GM21825 (cell line): ENCODE results near the gene SEMA5B.

ENCODE experiments used
- ATAC-seq: cut with Tn5 transposase; IDR thresholded peaks from one replicate; pipeline ENCODE4 v1.9.1; 2021; ENCODE audit warnings: mild to moderate bottlenecking, moderate library complexity; ENCODE audit not compliant: unreplicated experiment

The SEMA5B gene

DNA sequence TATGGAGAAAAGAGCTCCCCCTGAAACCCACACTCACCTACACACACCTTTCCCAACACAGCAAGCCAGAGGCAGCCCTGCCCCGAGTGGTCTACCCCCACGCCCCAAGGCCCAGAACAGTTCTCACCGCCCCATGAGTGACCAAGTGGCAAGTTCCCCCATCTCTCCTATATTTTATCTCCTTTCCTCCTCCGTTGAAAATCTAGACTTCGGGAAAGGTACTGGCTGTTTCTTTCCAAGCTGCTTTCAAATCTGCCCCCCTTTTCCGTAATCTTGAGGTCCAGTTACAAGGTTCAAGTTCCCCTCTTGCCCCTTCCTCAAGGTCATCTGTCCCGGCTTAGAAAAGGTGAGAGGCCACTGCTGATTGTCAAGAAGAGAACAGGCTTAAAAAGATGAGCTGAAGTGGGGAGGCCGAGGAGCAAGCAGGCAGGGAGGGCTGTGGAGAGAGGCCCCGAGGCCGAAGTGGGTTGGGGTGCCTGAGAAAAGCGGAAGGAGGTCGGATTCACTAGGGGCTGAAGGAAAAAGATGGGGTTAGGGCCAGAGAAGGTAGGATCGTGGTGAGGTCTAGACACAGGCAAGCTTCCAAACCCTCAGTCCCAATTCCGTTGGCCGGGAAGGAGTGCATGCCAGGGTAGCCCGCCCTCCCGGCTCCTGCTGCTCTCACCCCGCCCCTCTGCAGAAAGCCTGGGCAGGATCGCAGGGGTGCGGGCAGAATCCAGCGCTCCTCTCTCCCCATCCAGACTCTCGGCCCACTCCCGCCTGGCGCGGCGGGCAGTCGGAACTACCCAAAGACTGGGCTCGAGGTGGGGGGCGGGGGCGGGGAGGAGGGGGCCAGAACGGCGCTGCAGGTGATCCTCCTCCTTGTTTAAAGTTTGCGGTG is 1.7 kb downstream of the SEMA5B start:
- no peak for ATAC-seq

DNA sequence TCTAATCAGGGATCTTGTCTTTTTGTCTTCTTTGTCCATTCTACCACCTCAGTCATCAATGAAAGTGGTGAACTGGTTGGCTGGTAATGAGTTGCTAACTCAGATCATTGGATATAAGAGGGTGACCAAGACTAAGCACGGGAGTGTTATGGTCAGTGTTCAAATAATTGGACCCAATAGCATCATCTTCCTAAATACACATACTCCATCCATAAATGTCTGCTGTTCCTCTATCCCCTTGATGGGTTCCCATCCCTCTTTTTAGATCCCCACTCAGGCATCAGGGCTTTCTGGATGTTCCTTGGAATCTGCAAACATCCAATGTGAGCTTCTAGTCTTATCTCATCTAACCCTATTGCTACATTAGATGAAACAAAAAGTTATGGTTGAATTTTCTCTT is 3.5 kb downstream of the SEMA5B start:
- no peak for ATAC-seq

DNA sequence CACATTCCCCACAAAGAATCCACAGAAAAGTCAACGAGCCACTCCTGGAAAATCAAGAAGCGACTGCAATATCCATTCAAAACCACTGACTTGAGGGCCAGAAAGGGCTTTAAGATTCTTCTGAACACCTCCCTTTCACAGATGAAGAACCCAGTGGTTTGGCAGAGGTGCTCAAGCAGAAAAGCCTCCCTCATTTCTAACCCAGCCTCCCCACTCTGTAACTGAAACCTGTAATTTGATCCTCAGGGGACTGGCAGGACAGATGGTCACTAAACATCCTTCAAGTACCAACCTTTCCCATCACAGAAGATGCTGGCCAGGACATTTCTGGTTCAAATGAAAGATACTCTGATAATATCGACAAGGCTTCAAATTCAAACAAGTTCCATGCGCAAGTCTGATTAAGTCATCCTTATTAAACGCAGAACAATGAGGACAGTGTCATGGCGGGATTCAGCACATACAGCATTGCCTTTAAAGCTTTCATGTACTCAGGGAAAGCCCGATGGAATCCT is 5.5 kb downstream of the SEMA5B start:
- no peak for ATAC-seq

DNA sequence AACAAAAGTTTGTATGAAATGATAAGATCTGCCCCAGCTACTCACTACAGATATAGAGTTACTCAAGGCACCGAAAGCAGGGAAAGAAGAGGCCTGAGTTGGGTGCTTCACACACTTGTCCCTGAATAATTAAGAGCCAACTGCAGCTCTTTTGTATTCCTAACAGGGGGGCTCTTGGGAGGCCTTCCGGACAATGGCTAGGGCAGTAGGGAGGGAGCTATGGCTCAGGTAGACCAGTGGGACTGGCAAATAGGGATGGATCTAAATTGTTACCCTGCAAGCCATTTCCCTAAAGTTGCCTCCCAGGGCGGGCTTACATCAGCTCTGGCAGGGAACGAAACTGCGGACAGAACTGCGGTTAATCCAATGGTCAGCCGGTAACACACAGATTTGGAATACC is 6.2 kb downstream of the SEMA5B start:
- ATAC-seq = no peak

DNA sequence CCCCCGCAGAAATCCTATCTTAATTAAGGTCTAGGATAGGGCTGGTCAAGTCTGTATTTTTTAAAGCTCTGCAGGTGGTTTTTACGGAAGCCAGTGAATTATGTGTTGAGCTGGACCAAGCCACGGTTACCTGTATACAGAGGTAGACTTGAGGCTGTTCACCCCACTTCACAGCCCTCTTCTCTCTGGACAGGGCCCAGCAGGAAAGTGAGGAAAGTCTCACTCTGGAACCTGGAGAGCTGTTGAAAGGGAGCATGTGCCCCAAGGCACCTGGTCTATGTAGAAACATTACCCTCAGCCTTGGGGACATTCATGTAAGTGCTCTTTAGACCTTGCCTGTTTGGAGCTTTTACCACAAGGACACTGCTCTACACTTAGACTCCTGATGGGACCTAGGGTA is 6.9 kb downstream of the SEMA5B start:
- no peak for ATAC-seq

DNA sequence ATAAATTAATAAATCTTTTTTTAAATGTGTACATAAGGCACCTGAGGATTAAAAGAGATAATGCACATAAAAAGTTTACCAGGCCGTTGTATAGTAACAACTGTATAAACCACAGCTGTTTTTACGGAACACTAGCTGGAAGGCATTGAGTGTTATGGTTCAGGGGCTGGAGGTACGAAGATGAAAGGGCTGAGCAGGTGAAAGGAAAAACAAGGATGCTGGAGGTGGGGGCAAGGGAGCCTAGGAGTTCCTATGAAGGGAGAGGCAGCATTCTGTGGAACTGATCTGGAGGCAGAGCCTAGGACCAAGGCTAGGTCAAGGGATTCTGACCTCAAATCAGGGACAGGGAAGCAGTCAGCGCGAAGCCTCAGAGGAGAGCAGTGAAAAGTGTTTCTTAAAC is 8.0 kb downstream of the SEMA5B start:
- no peak for ATAC-seq

DNA sequence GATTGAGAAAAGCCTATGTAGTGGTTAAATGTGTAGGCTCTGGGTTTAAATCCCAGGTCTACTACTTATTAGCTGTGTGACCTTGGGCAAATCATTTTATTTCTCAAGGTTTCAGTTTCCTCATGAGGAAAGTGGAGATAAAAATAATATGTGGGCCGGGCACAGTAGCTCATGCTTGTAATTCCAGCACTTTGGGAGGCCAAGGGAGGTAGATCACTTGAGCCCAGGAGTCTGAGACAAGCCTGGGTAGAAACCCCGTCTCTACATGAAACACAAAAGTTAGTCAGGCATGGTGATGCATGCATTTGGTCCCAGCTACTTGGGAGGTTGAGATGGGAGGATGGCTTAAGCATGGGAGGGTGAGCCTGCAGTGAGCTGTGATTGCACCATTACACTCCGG is 8.4 kb downstream of the SEMA5B start:
- no peak for ATAC-seq

DNA sequence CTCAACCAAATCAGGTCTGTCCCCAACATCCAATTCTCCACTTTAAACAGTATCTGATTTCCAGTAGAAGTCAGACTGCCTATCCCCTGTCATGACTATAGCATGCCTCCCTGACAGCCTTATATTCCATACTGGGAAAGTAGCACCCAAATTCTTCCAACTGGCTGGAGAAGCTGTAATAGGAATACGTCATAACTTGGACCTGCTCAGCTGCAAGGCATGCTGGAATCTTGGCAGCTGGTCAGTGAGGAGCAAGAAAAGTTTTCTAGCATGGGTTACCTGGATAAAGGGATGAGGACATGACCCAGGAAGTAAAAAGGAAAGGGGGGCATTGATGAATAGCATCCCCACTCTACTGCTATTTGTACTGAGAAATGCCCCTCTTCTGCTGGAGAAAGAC is 8.9 kb downstream of the SEMA5B start:
- ATAC-seq = no peak

DNA sequence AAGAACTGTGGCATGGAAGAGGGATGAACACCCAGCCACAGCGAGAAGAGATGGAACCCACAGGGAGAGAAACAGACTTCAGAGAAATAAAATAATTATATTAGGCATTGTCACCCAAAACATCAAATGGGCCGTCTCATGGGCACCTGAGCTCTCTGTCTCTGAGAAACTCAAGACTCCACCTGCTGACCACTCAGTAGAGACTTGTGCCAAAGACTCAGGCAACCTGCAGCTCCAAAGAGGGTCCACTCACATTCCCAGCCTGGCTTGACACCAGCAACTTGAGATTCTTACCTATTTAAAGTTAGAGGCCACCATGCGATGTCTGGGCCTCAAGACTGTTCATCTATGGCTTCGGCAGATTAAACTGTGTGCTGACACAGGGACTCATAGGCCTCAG is 12.0 kb downstream of the SEMA5B start:
- ATAC-seq = no peak

DNA sequence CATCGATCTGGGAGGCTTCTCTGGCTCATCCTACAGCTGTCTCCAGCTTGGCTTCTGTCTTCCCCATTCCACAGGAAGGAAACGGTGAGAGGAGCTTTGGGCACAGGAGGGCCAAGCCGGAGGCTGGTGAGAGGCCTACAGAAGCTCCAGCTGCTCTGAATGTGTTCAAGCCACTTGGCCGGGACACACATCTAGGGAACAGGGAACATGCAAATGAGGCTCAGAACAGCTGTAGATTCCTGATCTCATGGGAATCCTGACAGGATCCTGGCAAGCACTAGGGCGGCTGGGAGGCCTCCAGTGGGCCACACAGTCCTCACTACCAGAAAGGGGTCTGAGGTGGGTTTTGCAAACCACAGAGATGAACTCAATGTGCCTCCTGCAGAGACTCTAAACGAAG is 13.7 kb downstream of the SEMA5B start:
- ATAC-seq = no peak

DNA sequence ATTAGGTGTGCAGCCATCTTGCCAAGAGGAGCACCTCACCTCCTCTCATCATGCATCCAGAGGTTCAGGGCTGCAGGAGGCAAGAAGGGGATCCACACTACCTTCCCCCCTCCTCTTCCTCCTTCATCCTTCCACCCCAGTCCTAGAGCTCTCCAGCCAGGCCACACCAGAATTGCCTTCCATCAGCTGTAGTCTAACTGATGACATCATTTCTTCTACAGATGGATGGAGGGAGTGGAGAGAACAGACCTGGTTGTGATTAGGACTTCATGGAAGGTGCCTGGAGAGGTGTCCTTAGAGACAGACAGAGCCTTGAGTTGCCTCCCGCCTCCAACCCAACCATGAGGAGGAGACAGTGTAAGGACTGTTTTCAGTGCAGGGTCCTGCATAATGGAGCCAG is 14.9 kb downstream of the SEMA5B start:
- ATAC-seq = no peak

DNA sequence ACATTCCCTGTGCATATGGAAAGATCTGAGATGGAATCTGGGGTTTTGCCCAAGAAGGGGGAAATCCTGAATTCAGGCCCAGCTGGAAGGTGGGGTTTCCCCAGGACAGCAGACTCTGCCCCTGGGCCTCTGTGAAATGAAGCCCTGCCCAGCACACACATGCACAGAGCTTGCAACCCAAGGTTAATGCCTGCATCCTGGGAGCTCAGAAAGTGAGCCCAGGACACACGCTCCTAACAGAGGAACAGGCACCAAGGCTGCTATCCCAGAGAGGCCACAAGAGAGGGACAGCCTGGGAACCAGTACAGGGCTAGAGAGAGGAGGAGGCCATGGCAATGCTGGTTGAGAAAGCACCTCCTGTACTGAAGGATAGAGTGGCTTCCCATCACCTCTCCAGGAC is 16.1 kb downstream of the SEMA5B start:
- ATAC-seq = no peak

DNA sequence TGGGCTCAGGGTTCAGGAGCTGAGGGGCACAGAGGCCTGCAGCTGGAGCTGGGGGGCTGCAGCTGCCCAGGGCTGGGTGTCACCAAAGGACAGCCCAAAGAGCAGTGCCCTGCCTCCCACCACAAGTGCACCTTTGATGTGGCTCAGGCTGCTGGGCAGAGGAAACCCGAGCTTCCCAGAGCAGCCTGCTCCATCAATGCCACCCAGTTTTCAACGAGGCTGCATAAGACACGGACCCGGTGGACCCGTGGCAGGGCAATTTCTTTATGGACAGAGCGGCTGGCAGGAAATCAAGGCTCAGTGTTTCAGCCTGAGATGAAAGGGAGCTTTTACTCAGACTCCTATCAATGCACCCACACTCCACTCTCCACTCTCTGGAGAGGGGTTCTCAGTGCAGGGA is 18.7 kb downstream of the SEMA5B start:
- ATAC-seq = no peak

DNA sequence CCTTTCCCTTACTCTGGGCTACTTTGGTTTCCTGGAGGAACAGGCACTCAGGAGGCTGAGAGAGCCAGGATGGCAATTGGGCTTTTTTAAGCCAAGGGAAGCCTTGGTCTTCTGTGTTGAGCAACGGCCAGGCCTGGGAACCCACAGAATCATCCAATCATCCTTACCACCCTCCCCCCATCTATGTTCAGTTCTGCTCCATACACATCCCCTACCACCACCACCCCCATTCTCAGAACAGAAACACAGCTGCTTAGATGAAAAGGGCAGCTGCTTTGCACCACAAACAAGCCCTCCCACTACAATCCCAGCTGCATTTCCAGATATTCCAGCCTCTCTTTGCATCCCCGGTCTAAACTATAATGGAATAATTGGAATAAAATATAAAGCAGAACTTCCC is 21.0 kb downstream of the SEMA5B start:
- ATAC-seq = no peak

DNA sequence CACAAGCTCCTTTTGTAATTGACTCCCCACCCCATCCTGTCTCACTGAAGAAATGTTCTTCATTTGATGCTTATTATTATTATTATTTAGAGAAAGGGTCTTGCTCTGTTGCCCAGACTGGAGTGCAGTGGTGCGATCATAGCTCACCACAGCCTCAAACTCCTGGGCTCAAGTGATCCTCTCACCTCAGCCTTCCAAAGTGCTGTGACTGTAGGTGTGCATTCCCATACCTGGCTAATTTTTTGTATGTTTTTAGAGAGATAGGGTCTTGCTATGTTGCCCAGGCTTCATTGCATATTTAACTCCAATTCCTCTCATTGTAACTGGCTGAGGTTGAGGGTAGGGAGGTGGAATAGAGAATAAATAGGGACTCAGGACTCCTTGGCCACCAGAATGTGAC is 22.3 kb downstream of the SEMA5B start:
- ATAC-seq = no peak

DNA sequence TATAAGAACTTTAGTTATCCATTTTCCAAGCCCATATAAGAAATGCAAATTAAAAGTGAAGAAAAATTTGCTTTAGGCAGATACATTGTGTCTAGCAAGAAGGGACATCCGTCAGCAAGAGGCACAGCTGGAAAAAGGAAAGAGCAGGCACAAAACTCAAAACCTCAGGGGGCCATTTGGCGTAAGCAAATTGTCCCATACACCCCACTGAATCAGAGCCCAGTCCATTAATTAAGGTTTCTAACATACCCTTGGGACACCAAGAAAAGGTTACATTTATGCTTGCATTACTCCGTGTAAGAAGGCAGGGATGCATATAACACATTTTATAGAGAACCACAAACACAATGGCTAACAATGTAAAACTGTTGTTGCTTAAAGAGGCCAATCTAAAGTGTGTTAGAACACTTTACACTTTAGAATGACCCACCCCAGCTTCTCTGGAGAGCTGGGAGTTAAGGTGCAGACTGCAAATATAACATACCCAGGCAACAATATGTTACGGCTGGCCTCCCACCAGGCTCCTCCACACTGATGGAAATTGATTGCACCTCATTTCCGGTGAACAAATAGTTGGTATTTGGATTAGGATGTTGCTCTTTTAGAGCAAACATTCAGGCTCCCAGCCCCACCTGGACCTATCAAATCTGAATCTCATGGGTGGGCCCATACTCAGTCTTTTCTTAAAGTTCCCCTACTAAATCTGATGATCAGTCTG is 23.2 kb downstream of the SEMA5B start:
- no peak for ATAC-seq

DNA sequence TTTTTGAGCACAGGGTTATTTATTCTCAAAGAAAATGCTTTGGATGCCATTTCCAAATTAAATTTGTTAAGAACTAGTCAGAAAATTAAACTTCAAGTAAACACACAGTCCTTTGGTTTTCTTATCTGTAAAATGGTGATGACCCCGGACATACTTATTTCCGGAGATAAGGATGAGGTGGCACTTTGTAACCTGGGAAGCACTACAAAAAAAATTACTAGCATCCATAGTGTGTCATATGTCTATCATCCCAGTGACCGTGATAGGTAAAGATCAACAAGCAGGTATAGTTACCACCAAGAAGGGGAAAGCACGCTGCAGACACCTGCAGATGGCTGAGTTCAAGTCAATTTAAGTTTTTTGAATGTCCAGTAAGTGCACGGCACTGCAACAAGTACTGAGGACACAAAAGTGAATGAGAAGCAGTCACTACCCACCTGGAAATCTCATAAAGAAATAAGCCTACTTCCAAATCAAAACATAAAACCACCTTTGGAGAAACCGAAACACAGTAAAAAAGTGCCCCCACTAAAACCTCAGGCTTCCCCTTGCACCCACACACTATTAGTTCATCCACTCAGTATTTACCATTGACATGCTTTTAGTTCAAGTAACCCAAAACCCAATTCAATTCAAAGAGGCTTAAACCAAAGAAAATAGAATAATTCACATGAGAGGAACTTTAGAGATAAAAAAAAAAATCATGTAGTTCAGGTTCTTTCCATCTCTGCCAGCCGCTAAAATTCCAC is 24.6 kb downstream of the SEMA5B start:
- ATAC-seq = no peak

DNA sequence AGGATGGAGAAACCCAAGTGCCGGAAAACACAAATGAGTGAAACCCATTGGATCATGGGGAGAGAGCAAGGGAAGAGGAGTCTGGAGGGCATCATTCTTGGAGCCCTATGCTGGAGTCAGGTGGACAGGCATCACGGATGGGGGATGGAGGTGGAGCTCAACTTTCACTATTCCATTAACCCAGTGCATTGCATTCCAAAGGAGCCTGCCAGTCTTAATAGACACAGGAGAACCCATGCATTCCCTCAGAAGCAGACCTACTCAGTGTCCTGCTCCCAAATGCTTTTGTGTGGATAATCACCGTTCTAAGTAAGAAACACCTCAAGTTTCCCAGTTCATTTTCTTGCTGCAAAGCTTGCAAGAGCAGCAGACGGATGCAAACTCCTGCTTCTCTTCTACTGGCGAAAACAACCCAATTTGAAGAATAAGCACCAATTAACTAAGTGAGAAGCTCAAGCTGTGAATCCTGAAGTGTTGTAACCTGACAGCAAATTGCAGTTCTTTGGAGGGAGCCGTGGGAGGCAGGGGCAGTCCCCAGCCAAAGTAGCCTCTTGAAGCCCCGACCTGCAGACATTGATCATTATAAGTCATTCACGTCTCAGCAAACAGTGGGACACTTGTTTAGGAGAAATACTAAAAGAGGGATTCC is 25.3 kb downstream of the SEMA5B start:
- ATAC-seq = no peak

DNA sequence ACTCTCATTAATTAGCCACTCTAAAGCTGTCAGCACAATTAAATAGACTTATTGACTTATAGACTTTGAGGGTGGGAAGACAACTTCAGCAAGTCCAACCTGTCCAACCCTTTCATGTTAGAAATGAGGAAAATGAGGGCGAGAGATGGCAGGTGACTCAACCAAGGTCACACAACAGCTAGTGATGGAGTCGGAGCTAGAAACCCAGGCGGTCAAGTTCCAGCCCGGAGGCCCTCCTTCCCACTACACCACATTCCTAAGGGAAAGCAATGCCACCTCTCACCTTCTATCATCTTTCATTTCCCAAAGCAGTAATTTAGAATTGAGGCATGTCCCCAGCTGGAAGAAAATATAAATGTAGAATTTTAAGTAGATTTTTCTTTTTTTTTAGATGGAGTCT is 28.7 kb downstream of the SEMA5B start:
- no peak for ATAC-seq

DNA sequence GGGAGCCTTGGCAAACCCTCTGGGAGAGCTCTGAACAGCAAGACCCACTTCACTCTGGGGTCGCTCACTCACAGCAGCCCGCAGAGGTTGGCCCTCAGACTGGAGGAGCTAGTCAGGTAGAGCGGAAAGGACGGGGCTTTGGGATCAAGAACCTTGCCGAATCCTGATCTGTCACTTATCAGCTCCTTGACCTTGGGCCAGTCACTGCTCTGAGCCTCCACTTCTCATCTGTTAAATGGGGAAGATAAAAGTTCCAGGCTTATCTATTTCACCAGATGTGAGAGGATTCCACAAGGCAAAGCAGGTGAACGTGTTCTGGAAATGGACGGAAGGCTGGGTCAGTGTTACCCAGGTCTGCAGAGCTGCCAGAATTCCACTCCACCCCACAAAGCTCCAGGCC is 29.4 kb downstream of the SEMA5B start:
- no peak for ATAC-seq

DNA sequence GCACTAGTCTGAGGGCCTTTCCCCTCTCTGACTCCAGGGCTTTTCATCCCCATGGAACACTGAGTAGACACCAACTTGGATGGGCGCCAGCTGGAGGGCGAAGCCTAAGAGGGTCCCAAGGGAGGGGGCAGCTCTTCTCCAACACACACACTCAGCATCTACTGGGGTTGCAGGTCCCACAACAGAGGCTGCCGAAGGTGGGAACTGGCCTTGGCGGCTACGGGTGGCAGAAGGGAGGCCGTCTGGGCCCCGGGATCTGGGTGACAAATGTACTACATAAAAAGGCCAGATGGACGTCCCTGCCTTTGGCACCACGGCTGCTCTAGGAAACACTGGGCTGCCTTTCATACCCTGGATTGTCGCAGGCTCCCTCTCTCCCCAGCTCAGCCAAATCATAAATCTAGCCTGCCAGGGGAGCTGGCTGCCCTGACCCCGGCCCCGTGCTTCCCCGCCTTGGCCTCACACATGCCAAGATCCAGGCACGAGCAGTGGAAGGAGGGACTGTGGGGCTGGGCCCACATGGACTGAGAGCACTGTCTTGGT is 31.5 kb downstream of the SEMA5B start:
- ATAC-seq = no peak
